DMS53 treated with DMSO at 0.1 percent for 48 hours (cell line): ENCODE data around the gene NAT8L.
A peak's percentile ranks its signal among the peaks of the same experiment; 100 is the strongest.
"Not testable (repeated sequence)": the region's sequence is repeated elsewhere in the genome, so short reads cannot be mapped to it uniquely, and the experiment has no call there.

Experiments used
- DNase-seq: peaks from one replicate; lab custom pipeline; 2025; ENCODE audit not compliant: unreplicated experiment; lab: John Stamatoyannopoulos, UW

The NAT8L gene

GRCh38 chr4:2059046-2059725 is at the start of gene NAT8L:
NAT8L (plus strand) TSS chr4:2059327; CDS start chr4:2059512, 185 bp downstream.
- peak; percentile 46 for DNase-seq

- peak; percentile 89 for DNase-seq
These were observed 49.4 kb upstream of the NAT8L start for GRCh38 chr4:2009651-2010233.

- DNase-seq = no peak
These were observed 47.5 kb upstream of the NAT8L start for GRCh38 chr4:2011583-2011982.

- DNase-seq = no peak
These were observed 44.1 kb upstream of the NAT8L start for GRCh38 chr4:2015008-2015407.

- not testable (repeated sequence) for DNase-seq
These were observed 37.6 kb upstream of the NAT8L start for GRCh38 chr4:2021358-2022018.

GRCh38 chr4:2024683-2025082 is 34.4 kb upstream of the NAT8L start:
- DNase-seq = no peak

GRCh38 chr4:2025817-2026216 is 33.3 kb upstream of the NAT8L start:
- no peak for DNase-seq

- DNase-seq = not testable (repeated sequence)
These were observed 32.0 kb upstream of the NAT8L start for GRCh38 chr4:2027120-2027519.

- DNase-seq = not testable (repeated sequence)
These were observed 28.0 kb upstream of the NAT8L start for GRCh38 chr4:2031161-2031560.

GRCh38 chr4:2036327-2036726 is 22.8 kb upstream of the NAT8L start:
- DNase-seq = no peak

- DNase-seq = no peak
These were observed 22.3 kb upstream of the NAT8L start for GRCh38 chr4:2036866-2037265.

GRCh38 chr4:2040391-2041238 is 18.5 kb upstream of the NAT8L start:
- DNase-seq = no peak

GRCh38 chr4:2041239-2042130 is 17.6 kb upstream of the NAT8L start:
- DNase-seq = peak; percentile 77

GRCh38 chr4:2042204-2042946 is 16.8 kb upstream of the NAT8L start:
- DNase-seq = no peak

- no peak for DNase-seq
These were observed 16.2 kb upstream of the NAT8L start for GRCh38 chr4:2042947-2043395.

- DNase-seq = no peak
These were observed 15.6 kb upstream of the NAT8L start for GRCh38 chr4:2043396-2044118.

GRCh38 chr4:2044119-2044485 is 15.0 kb upstream of the NAT8L start:
- DNase-seq = no peak

GRCh38 chr4:2044542-2045517 is 14.3 kb upstream of the NAT8L start:
- no peak for DNase-seq
